ENCODE measurements around the gene C16orf92. TPM values are rescaled to one million over a fixed set of nuclear protein-coding genes. Genes with fewer than 3 reads are reported as not detected.

The C16orf92 gene
- total RNA-seq, 1 donor from 2014 or later: not detected

GRCh38 chr16:29987371-29988085 is 35.5 kb upstream of the C16orf92 start:
- ATAC-seq (no peak), DNase-seq (no peak)
- intact Hi-C loops (cut with micrococcal nuclease): no loop called here

GRCh38 chr16:29988346-29989075 is 34.5 kb upstream of the C16orf92 start:
- ATAC-seq (no peak), DNase-seq (no peak)
- intact Hi-C loops (cut with micrococcal nuclease): no loop called here

- ATAC-seq: no peak
- no peak for DNase-seq
- intact Hi-C loops (cut with micrococcal nuclease): no loop called here
Observed at GRCh38 chr16:29989111-29989858, 33.7 kb upstream of the C16orf92 start.

- DNase-seq (no peak), ATAC-seq (no peak)
- intact Hi-C loops (cut with micrococcal nuclease): no loop called here
Observed at GRCh38 chr16:29990034-29990433, 33.0 kb upstream of the C16orf92 start.

- ATAC-seq (no peak), DNase-seq (no peak)
- intact Hi-C loops (cut with micrococcal nuclease): no loop called here
Observed at GRCh38 chr16:29990883-29991570, 32.0 kb upstream of the C16orf92 start.

- DNase-seq (no peak), ATAC-seq (no peak)
- intact Hi-C loops (cut with micrococcal nuclease): no loop called here
Observed at GRCh38 chr16:29991571-29991904, 31.5 kb upstream of the C16orf92 start.

GRCh38 chr16:29992344-29992967 is 30.5 kb upstream of the C16orf92 start:
- ATAC-seq (no peak), DNase-seq (no peak)
- intact Hi-C loops (cut with micrococcal nuclease): no loop called here

GRCh38 chr16:29993191-29993902 is 29.7 kb upstream of the C16orf92 start:
- DNase-seq (no peak), ATAC-seq (no peak)
- intact Hi-C loops (cut with micrococcal nuclease): no loop called here

- intact Hi-C loops (cut with micrococcal nuclease): no loop called here
- ATAC-seq: no peak
- DNase-seq: no peak
Observed at GRCh38 chr16:29993903-29994599, 28.9 kb upstream of the C16orf92 start.

- DNase-seq: peak; percentile 76
- ATAC-seq: peak; percentile 49
- intact Hi-C loops (cut with micrococcal nuclease): no loop called here
Observed at GRCh38 chr16:29994600-29995323, 28.2 kb upstream of the C16orf92 start.

GRCh38 chr16:29995324-29995910 is 27.6 kb upstream of the C16orf92 start, which contains the start of gene HIRIP3:
Gene HIRIP3 (minus strand): TSS chr16:29995617. CDS start chr16:29995605, 12 bp downstream.
- DNase-seq (peak; percentile 94), ATAC-seq (peak; percentile 81)
- intact Hi-C loops (cut with micrococcal nuclease): no loop called here

- intact Hi-C loops (cut with micrococcal nuclease): no loop called here
- DNase-seq (peak; percentile 99), ATAC-seq (peak; percentile 99)
Observed at GRCh38 chr16:29995911-29996765, 26.9 kb upstream of the C16orf92 start, which contains the start of gene INO80E. Gene INO80E (plus strand): TSS chr16:29996241. CDS start chr16:29996311, 70 bp downstream.

- no peak for ATAC-seq
- intact Hi-C loops (cut with micrococcal nuclease): no loop called here
- no peak for DNase-seq
Observed at GRCh38 chr16:29996766-29997250, 26.2 kb upstream of the C16orf92 start.

- ATAC-seq (no peak), DNase-seq (no peak)
- intact Hi-C loops (cut with micrococcal nuclease): no loop called here
Observed at GRCh38 chr16:29999605-30000004, 23.4 kb upstream of the C16orf92 start.

GRCh38 chr16:30000735-30001631 is 22.0 kb upstream of the C16orf92 start:
- ATAC-seq (no peak), DNase-seq (no peak)
- intact Hi-C loops (cut with micrococcal nuclease): no loop called here

Measured in left ventricle myocardium superior (tissue), 1 donor.